Esophagus muscularis mucosa (tissue), 4 donors: ENCODE measurements around the gene IMMT. TPM values are rescaled to one million over a fixed set of nuclear protein-coding genes. Genes with fewer than 3 reads are reported as not detected.
A peak's percentile ranks its signal among the peaks of the same experiment; 100 is the strongest.

Source experiments
- DNase-seq: peaks from one replicate; pipeline ENCODE4 v3.0.0-alpha.2; 2017; ENCODE audit errors: extremely low spot score
- H3K27ac ChIP-seq, 4 donors: fragments of 200-600 bp; sonication (generic); replicated peaks in 1 of 4; 1 replicate in 3 of 4; 2 replicates in 1 of 4; pipeline ENCODE4 v1.5.1; 2016 to 2019; ENCODE audit warnings: mild to moderate bottlenecking in 1 of 4
- H3K27me3 ChIP-seq, 4 donors: fragments of 200-600 bp; sonication (generic); one replicate each; pipeline versions ENCODE4 v1.5.1 to v1.6.0; 2016 to 2019
- H3K36me3 ChIP-seq, 4 donors: fragments of 200-600 bp; sonication (generic); one replicate each; pipeline ENCODE4 v1.5.1; 2016 to 2019
- H3K4me1 ChIP-seq, 4 donors: fragments of 200-600 bp; sonication (generic); one replicate each; pipeline ENCODE4 v1.5.1; 2016 to 2019
- H3K4me3 ChIP-seq, 4 donors: fragments of 200-600 bp; sonication (generic); 1 replicate in 2 of 4; 2 replicates in 2 of 4; pipeline ENCODE4 v1.5.1; 2016 to 2019; ENCODE audit warnings: mild to moderate bottlenecking in 4 of 4, moderate library complexity in 1 of 4
- H3K9me3 ChIP-seq, 4 donors: fragments of 200-600 bp; sonication (generic); 1 replicate in 3 of 4; 2 replicates in 1 of 4; pipeline ENCODE4 v1.5.1; 2016 to 2019
- EP300 ChIP-seq: sonication (generic); formaldehyde crosslinking; IDR thresholded peaks from one replicate; pipeline ENCODE4 v1.6.1; 2017; ENCODE audit warnings: antibody characterized with exemption
- POLR2A ChIP-seq: fragments of 450-650 bp; IDR thresholded peaks from one replicate; pipeline ENCODE4 v1.6.1; 2017; ENCODE audit warnings: antibody characterized with exemption, moderate library complexity, mild to moderate bottlenecking, low read depth
- POLR2AphosphoS5 ChIP-seq, 2 donors: sonication (generic); formaldehyde crosslinking; IDR thresholded peaks; one replicate each; pipeline ENCODE4 v1.6.1; 2017; ENCODE audit warnings: antibody characterized with exemption in 2 of 2
- WGBS: methylation state at CpG from one replicate; pipeline ENCODE4 v1.1.5; 2018; 5-methylcytosine and 5-hydroxymethylcytosine counted together
- intact Hi-C: fragments of 100-400 bp; cut with DNase I; formaldehyde crosslinking; loops from one replicate; pipeline ENCODE4 v1.15.1; 2023
- total RNA-seq, 4 donors: library from RNA; depleted of rRNA; stranded (reverse); fragments of >200 nt; gene quantifications; one replicate each; pipeline versions ENCODE4 v1.1.0 to v1.2.1, GENCODE V29; 2016
- TF ChIP-seq, protein P1 (sequence below), 3 experiments: fragments of 200-600 bp in 2 of 3; fragments of 450-650 bp in 1 of 3; sonication (generic) in 2 of 3; IDR thresholded peaks; one replicate each; pipeline ENCODE4 v1.5.1; 2017 to 2019; ENCODE audit warnings: antibody characterized with exemption in 3 of 3, mild to moderate bottlenecking in 2 of 3, moderate library complexity in 1 of 3

IMMT gene
- total RNA-seq, 4 donors from 2014 or later: 53.5 to 68.1 (median 66.6) TPM

DNA sequence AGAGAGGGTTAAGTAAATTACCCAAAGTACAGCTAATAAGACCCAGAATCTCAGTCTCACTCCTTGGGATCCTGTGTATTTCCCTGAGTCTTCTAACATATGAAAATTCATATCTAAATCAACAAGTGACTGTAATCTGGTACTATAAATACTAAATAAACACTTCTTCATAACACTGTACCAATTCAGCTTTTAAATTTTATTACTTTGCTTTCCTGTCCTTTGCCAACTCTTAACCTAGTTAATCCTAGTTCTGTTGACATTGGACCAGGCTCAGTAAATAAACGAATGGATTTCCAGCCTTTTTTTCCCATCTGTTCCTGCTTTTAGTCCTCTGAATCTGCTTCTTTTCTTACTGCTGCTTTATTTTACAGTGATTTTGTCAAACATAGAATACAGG, 17.8 kb upstream of the IMMT start:
- 26% methylated on average over 1 of the region's 1 CpG for WGBS
- no peaks in the 10 kb centered on the region for H3K9me3 ChIP-seq
- no peak for DNase-seq
- H3K4me3 ChIP-seq: no peak overlapping the region
- intact Hi-C loops: no loop called here
- H3K27me3 ChIP-seq: no peaks in the 10 kb centered on the region
- H3K36me3 ChIP-seq: peaks cover 39 to 68% (median 54%) of the 10 kb centered on the region in 4 donors
- TF ChIP-seq POLR2AphosphoS5 (IDR thresholded peaks at IDR 0.05): no peak
- TF ChIP-seq, protein P1, sequence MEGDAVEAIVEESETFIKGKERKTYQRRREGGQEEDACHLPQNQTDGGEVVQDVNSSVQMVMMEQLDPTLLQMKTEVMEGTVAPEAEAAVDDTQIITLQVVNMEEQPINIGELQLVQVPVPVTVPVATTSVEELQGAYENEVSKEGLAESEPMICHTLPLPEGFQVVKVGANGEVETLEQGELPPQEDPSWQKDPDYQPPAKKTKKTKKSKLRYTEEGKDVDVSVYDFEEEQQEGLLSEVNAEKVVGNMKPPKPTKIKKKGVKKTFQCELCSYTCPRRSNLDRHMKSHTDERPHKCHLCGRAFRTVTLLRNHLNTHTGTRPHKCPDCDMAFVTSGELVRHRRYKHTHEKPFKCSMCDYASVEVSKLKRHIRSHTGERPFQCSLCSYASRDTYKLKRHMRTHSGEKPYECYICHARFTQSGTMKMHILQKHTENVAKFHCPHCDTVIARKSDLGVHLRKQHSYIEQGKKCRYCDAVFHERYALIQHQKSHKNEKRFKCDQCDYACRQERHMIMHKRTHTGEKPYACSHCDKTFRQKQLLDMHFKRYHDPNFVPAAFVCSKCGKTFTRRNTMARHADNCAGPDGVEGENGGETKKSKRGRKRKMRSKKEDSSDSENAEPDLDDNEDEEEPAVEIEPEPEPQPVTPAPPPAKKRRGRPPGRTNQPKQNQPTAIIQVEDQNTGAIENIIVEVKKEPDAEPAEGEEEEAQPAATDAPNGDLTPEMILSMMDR (IDR thresholded peaks at IDR 0.05): no peak
- TF ChIP-seq EP300: no peak
- TF ChIP-seq POLR2A: no peak
- peak overlapping the region; percentile 10 to 51 (median 30) for H3K27ac ChIP-seq
- peaks cover 0 to 19% (median 13%) of the 10 kb centered on the region in 4 donors for H3K4me1 ChIP-seq

DNA sequence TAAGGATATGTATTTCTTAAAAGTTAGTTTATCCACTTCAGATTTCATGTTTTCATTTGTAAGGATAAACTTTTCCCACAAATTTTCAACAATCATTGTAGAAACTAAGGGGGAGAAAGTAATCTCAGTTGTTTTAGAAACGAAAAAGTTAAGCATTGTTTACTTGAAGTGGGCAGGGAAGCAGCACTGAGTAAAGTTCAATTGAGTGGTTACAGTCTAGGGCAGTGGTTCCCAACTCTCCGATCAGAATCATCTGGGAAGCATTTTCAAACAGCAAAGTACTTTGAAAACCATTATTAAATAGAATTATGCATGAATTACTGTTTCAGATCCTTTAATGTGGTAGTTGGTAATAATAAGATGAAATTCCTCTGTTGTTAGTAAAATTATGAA, 16.5 kb upstream of the IMMT start:
- DNase-seq: no peak
- intact Hi-C loops: no loop called here
- no peak overlapping the region for H3K27ac ChIP-seq
- no peak overlapping the region for H3K4me3 ChIP-seq
- H3K27me3 ChIP-seq: no peaks in the 10 kb centered on the region
- H3K4me1 ChIP-seq: peaks cover 0 to 19% (median 13%) of the 10 kb centered on the region in 4 donors
- H3K36me3 ChIP-seq: peaks cover 50 to 80% (median 66%) of the 10 kb centered on the region in 4 donors
- no peaks in the 10 kb centered on the region for H3K9me3 ChIP-seq
- TF ChIP-seq, protein P1 (IDR thresholded peaks at IDR 0.05): no peak
- no peak for TF ChIP-seq POLR2A
- no peak for TF ChIP-seq POLR2AphosphoS5 (IDR thresholded peaks at IDR 0.05)
- no peak for TF ChIP-seq EP300
- 76% methylated on average over 2 of the region's 2 CpGs for WGBS

DNA sequence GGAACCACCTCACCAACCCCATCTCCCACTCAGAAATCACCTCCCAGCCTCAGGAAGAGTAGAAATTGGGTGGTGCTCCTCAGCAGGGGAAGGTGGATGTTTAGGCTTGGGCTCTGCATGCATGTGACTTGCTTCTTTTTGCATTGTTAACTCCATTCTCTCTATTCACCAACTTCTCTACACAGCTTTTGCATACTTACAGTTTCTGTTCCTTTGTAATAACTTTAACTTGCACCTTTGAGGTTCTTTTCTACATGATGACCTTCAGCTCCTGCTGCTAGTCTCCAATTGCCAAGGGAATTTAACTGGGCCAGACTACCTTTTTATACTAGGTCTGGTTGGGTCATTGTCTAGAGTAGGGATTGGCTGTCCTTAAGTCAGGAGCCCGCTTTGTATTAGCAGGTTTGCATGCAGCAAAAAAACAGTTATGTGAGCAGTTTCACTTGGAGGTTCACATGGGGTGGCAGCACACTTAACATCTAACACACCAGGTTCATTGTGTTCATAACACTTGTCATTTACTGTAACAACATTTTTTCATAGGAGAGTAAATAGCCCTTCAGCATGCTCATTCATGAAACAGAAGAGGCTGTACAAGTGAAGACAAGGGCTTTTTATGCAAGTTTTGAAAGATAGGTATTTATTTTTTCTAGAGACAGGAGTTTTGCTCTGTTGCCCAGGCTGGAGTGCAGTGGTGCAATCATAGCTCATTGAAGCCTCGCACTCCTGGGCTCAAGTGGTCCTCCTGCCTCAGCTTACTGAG, 16.0 kb upstream of the IMMT start:
- no peak overlapping the region for H3K27ac ChIP-seq

DNA sequence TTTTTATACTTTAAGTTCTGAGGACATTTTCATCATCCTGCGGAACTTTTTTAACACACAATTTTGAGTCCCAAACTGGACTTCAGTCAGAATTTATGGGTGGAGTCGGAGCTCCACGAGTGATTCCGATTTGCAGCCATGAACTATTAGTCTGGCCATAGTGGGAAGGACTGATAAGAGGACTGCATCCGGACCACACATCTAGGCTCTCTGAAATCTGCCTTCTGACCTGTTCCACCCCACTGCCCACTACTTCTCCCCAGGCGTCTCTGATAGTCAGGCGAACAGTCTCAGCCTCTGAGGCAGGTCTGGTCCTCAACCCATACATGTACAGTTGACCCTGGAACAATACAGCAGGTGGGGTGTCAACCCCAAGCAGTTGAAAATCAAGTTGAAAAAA, 9.2 kb upstream of the IMMT start:
- intact Hi-C loops: no loop called here
- TF ChIP-seq, protein P1 (IDR thresholded peaks at IDR 0.05): no peak
- no peaks in the 10 kb centered on the region for H3K9me3 ChIP-seq
- H3K36me3 ChIP-seq: peaks cover 33 to 37% (median 35%) of the 10 kb centered on the region in 4 donors
- DNase-seq: peak; percentile 31
- no peaks in the 10 kb centered on the region for H3K27me3 ChIP-seq
- no peak overlapping the region for H3K4me3 ChIP-seq
- no peak overlapping the region for H3K27ac ChIP-seq
- whole genome bisulfite sequencing: 83% methylated on average over 7 of the region's 7 CpGs
- peaks cover 24 to 33% (median 31%) of the 10 kb centered on the region in 4 donors for H3K4me1 ChIP-seq

More for the DNA sequence above, 16.0 kb upstream of the IMMT start:
- DNase-seq: peak; percentile 17
- TF ChIP-seq POLR2AphosphoS5 (IDR thresholded peaks at IDR 0.05): no peak
- TF ChIP-seq POLR2A: no peak
- TF ChIP-seq, protein P1 (IDR thresholded peaks at IDR 0.05): no peak
- TF ChIP-seq EP300: no peak
- Histone ChIP-seq H3K27me3 (no peaks in the 10 kb centered on the region), H3K4me1 (peaks cover 0 to 19% (median 13%) of the 10 kb centered on the region in 4 donors), H3K9me3 (no peaks in the 10 kb centered on the region), H3K4me3 (no peak overlapping the region), H3K36me3 (peaks cover 56 to 84% (median 69%) of the 10 kb centered on the region in 4 donors)
- intact Hi-C loops: no loop called here
- WGBS: 100% methylated on average over 2 of the region's 2 CpGs
